ENCODE measurements around the gene MYH6. TPM values are rescaled to one million over a fixed set of nuclear protein-coding genes. Genes with fewer than 3 reads are reported as not detected.

Gene MYH6
- total RNA-seq, 1 donor from 2014 or later = not detected

DNA sequence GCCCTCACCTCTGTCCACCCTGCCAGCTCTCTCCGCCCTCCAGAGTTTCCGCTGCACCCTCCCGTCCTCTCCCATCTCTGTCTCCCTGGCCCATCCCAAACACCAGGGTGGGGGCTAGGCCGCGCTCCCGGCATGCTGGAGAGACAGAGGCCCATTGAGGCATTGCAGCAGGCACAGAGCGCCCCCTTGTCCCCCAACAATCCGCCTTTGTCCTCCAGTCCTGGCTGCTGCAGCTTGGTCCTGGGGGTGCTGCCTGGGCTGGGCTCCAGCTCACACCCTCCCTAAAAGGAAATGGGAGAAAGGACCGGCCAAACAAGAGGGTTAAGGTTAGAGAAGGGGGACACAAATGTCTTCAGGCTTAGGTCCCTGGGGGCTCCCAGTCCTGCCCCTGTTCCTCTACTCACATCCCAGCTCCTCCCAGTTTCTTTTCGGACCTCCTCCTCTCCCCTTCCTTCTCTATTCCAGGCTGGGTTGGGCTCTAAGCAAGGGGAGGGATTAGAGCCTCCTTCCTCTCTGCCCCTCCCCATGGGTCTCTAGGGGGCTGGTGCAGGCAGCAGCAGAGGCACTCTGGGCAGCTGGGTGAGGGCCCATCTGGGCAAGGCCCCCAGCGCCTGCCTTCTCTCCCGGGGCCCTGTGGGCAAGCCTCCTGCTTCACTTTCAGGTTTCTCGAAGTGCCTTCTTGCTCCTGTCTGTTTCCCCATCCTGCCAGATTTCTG, 31.4 kb downstream of the MYH6 start, which contains the start of gene CMTM5:
TSS of gene CMTM5 (plus strand) at position 565 of the 716 bp plus-strand sequence. CDS start 206 bp downstream, outside the sequence.
- H3K36me3 Mint-ChIP-seq (ENCODE audit: low read depth) = no peaks in the 10 kb centered on the region
- no peaks in the 10 kb centered on the region for H3K9me3 Mint-ChIP-seq (ENCODE audit: low read depth)
- H3K4me1 Mint-ChIP-seq (ENCODE audit: low read depth) = no peaks in the 10 kb centered on the region
- H3K27ac Mint-ChIP-seq (ENCODE audit: unreplicated experiment) = no peak within 1 kb of the TSS
- H3K27me3 Mint-ChIP-seq (ENCODE audit: low read depth) = peaks cover 23% of the 10 kb centered on the region
- TF ChIP-seq, protein P1, sequence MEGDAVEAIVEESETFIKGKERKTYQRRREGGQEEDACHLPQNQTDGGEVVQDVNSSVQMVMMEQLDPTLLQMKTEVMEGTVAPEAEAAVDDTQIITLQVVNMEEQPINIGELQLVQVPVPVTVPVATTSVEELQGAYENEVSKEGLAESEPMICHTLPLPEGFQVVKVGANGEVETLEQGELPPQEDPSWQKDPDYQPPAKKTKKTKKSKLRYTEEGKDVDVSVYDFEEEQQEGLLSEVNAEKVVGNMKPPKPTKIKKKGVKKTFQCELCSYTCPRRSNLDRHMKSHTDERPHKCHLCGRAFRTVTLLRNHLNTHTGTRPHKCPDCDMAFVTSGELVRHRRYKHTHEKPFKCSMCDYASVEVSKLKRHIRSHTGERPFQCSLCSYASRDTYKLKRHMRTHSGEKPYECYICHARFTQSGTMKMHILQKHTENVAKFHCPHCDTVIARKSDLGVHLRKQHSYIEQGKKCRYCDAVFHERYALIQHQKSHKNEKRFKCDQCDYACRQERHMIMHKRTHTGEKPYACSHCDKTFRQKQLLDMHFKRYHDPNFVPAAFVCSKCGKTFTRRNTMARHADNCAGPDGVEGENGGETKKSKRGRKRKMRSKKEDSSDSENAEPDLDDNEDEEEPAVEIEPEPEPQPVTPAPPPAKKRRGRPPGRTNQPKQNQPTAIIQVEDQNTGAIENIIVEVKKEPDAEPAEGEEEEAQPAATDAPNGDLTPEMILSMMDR (IDR thresholded peaks at IDR 0.05) = no peak
- no peak for DNase-seq (ENCODE audit: low spot score)
- no peak within 1 kb of the TSS for H3K4me3 Mint-ChIP-seq (ENCODE audit: unreplicated experiment)

DNA sequence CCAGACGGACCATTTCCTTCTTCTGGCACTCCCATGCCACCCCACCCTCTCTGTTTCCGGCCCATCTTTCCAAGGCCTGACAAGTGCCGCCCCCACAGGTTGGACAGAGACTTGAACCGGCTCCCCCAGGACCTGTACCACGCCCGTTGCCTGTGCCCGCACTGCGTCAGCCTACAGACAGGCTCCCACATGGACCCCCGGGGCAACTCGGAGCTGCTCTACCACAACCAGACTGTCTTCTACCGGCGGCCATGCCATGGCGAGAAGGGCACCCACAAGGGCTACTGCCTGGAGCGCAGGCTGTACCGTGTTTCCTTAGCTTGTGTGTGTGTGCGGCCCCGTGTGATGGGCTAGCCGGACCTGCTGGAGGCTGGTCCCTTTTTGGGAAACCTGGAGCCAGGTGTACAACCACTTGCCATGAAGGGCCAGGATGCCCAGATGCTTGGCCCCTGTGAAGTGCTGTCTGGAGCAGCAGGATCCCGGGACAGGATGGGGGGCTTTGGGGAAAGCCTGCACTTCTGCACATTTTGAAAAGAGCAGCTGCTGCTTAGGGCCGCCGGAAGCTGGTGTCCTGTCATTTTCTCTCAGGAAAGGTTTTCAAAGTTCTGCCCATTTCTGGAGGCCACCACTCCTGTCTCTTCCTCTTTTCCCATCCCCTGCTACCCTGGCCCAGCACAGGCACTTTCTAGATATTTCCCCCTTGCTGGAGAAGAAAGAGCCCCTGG, 32.4 kb downstream of the MYH6 start:
- no peak overlapping the region for H3K4me3 Mint-ChIP-seq (ENCODE audit: unreplicated experiment)
- no peaks in the 10 kb centered on the region for H3K36me3 Mint-ChIP-seq (ENCODE audit: low read depth)
- peaks cover 22% of the 10 kb centered on the region for H3K27me3 Mint-ChIP-seq (ENCODE audit: low read depth)
- no peak for DNase-seq (ENCODE audit: low spot score)
- H3K9me3 Mint-ChIP-seq (ENCODE audit: low read depth) = no peaks in the 10 kb centered on the region
- H3K4me1 Mint-ChIP-seq (ENCODE audit: low read depth) = no peaks in the 10 kb centered on the region
- no peak overlapping the region for H3K27ac Mint-ChIP-seq (ENCODE audit: unreplicated experiment)
- TF ChIP-seq, protein P1 (IDR thresholded peaks at IDR 0.05) = no peak

DNA sequence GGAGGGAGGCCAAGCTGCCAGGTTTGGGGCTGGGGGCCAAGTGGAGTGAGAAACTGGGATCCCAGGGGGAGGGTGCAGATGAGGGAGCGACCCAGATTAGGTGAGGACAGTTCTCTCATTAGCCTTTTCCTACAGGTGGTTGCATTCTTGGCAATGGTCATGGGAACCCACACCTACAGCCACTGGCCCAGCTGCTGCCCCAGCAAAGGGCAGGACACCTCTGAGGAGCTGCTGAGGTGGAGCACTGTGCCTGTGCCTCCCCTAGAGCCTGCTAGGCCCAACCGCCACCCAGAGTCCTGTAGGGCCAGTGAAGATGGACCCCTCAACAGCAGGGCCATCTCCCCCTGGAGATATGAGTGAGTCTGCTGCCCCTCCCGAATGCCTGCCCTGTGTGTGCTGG, 35.0 kb downstream of the MYH6 start:
- Mint-ChIP-seq H3K4me1 (ENCODE audit: low read depth) (no peaks in the 10 kb centered on the region), H3K36me3 (ENCODE audit: low read depth) (no peaks in the 10 kb centered on the region), H3K27ac (ENCODE audit: unreplicated experiment) (no peak overlapping the region), H3K27me3 (ENCODE audit: low read depth) (peaks cover 12% of the 10 kb centered on the region), H3K4me3 (ENCODE audit: unreplicated experiment) (no peak overlapping the region), H3K9me3 (ENCODE audit: low read depth) (no peaks in the 10 kb centered on the region)
- DNase-seq (ENCODE audit: low spot score) = no peak
- TF ChIP-seq, protein P1 (IDR thresholded peaks at IDR 0.05) = no peak

DNA sequence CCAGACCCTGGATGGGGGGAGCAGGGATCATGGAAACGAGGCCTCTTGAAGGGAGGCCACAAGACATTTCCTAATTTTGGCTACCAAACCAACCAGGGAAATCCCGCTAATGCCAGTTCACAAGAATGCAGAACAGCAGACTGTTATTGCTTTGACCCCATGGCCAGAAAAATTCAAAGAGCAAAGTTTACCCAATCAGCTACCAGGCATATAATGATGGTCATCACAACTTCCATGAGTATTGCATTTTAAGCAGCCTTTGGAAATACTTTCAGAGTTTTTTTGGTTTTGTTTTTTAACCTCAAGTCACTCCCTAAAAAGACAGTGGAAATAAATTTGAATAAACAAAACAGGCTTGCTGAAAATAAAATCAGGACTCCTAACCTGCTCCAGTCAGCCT, 35.6 kb downstream of the MYH6 start, which contains the start of gene IL25:
TSS of gene IL25 (plus strand) at position 301 of the 400 bp plus-strand sequence.
- no peak within 1 kb of the TSS for H3K4me3 Mint-ChIP-seq (ENCODE audit: unreplicated experiment)
- no peaks in the 10 kb centered on the region for H3K36me3 Mint-ChIP-seq (ENCODE audit: low read depth)
- no peak for DNase-seq (ENCODE audit: low spot score)
- H3K4me1 Mint-ChIP-seq (ENCODE audit: low read depth) = no peaks in the 10 kb centered on the region
- H3K27me3 Mint-ChIP-seq (ENCODE audit: low read depth) = peaks cover 12% of the 10 kb centered on the region
- H3K27ac Mint-ChIP-seq (ENCODE audit: unreplicated experiment) = no peak within 1 kb of the TSS
- H3K9me3 Mint-ChIP-seq (ENCODE audit: low read depth) = no peaks in the 10 kb centered on the region
- TF ChIP-seq, protein P1 (IDR thresholded peaks at IDR 0.05) = no peak

DNA sequence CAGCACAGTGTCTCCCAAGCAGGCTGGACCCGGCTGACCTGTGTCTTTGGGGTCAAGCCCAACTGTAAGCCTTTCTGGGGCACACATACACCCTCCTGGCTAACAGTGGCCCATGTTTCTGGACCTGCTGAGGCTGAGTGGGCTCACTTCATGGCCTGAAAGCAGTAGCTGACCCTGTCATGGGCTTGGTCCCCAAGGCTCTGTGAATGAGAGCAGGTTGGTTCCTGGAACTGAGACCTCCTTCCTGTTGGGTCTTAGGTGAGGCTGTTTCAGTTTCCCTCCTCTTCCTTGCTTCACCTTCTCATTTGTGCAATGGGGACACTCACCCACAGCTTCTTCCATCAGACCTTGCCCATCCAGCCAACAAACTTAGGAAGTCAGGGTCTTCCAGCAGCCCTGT, 36.2 kb downstream of the MYH6 start:
- Mint-ChIP-seq H3K27ac (ENCODE audit: unreplicated experiment) (no peak overlapping the region), H3K4me1 (ENCODE audit: low read depth) (peaks cover 2% of the 10 kb centered on the region), H3K36me3 (ENCODE audit: low read depth) (no peaks in the 10 kb centered on the region), H3K4me3 (ENCODE audit: unreplicated experiment) (no peak overlapping the region), H3K27me3 (ENCODE audit: low read depth) (peaks cover 9% of the 10 kb centered on the region), H3K9me3 (ENCODE audit: low read depth) (no peaks in the 10 kb centered on the region)
- TF ChIP-seq, protein P1 (IDR thresholded peaks at IDR 0.05) = no peak
- no peak for DNase-seq (ENCODE audit: low spot score)
